Calu3 (cell line): ENCODE measurements around the gene PCDH9. TPM values are rescaled to one million over a fixed set of nuclear protein-coding genes. Genes with fewer than 3 reads are reported as not detected.

Experiments
- BruUV-seq: library from RNA; stranded (reverse); fragments of 400-500 nt; replicated peaks from 2 replicates; lab custom pipeline; 2021; lab: Mats Ljungman, UMichigan
- CTCF ChIA-PET: fragments of 300-600 bp; sonication (Branson Sonifier 250); formaldehyde crosslinking; loops from one replicate; lab custom pipeline; 2022; ENCODE audit warnings: antibody characterized with exemption; lab: Charles Lee
- DNase-seq: peaks from one replicate; pipeline ENCODE4 v3.0.0; 2022
- H3K27ac Mint-ChIP-seq: one replicate; pipeline ENCODE4 v1.8.0; 2022; ENCODE audit warnings: mixed read lengths; ENCODE audit not compliant: unreplicated experiment
- H3K27me3 Mint-ChIP-seq: one replicate; pipeline ENCODE4 v1.8.0; 2022; ENCODE audit warnings: mixed read lengths; ENCODE audit not compliant: unreplicated experiment
- H3K36me3 Mint-ChIP-seq: one replicate; pipeline ENCODE4 v1.8.0; 2022; ENCODE audit warnings: mild to moderate bottlenecking, moderate library complexity, mixed read lengths; ENCODE audit not compliant: insufficient read depth, unreplicated experiment
- H3K4me1 Mint-ChIP-seq: one replicate; pipeline ENCODE4 v1.8.0; 2022; ENCODE audit warnings: mild to moderate bottlenecking, low read depth, mixed read lengths; ENCODE audit not compliant: unreplicated experiment
- H3K4me3 Mint-ChIP-seq: one replicate; pipeline ENCODE4 v1.8.0; 2022; ENCODE audit warnings: mild to moderate bottlenecking, low read depth, moderate library complexity, mixed read lengths; ENCODE audit not compliant: unreplicated experiment
- H3K9me3 Mint-ChIP-seq: one replicate; pipeline ENCODE4 v1.8.0; 2022; ENCODE audit warnings: low read depth, mixed read lengths; ENCODE audit not compliant: unreplicated experiment
- CTCF ChIP-seq: fragments of 200-600 bp; IDR thresholded peaks from one replicate; pipeline ENCODE4 v1.8.0; 2022; ENCODE audit warnings: antibody characterized with exemption; ENCODE audit not compliant: unreplicated experiment
- intact Hi-C: fragments of 100-400 bp; cut with micrococcal nuclease; formaldehyde crosslinking; loops from one replicate; pipeline ENCODE4 v1.10.0; 2022; ENCODE audit not compliant: unreplicated experiment
- total RNA-seq: library from RNA; stranded (reverse); gene quantifications from 2 replicates; pipeline ENCODE4 v1.2.3, GENCODE V29; 2022

PCDH9 gene
- total RNA-seq, 1 experiment from 2014 or later = 1.3 TPM

GRCh38 chr13:67095621-67096020, 134.5 kb downstream of the PCDH9 start:
- no peak for TF ChIP-seq CTCF
- H3K36me3 Mint-ChIP-seq = no peaks in the 10 kb centered on the region
- H3K27ac Mint-ChIP-seq = no peak overlapping the region
- H3K9me3 Mint-ChIP-seq = no peaks in the 10 kb centered on the region
- no peak overlapping the region for H3K4me3 Mint-ChIP-seq
- no peaks in the 10 kb centered on the region for H3K27me3 Mint-ChIP-seq
- intact Hi-C loops = no loop called here
- DNase-seq = no peak
- no peaks in the 10 kb centered on the region for H3K4me1 Mint-ChIP-seq
- CTCF ChIA-PET = no interaction called here
- no TSS peak for BruUV-seq

GRCh38 chr13:67094952-67095351, 135.2 kb downstream of the PCDH9 start:
- no peak for TF ChIP-seq CTCF
- no peak for DNase-seq
- BruUV-seq = no TSS peak
- intact Hi-C loops = no loop called here
- Mint-ChIP-seq H3K4me1 (no peaks in the 10 kb centered on the region), H3K27me3 (no peaks in the 10 kb centered on the region), H3K36me3 (no peaks in the 10 kb centered on the region), H3K27ac (no peak overlapping the region), H3K9me3 (no peaks in the 10 kb centered on the region), H3K4me3 (no peak overlapping the region)
- CTCF ChIA-PET = no interaction called here

- no peaks in the 10 kb centered on the region for H3K4me1 Mint-ChIP-seq
- no peak overlapping the region for H3K4me3 Mint-ChIP-seq
- intact Hi-C loops = no loop called here
- H3K36me3 Mint-ChIP-seq = no peaks in the 10 kb centered on the region
- CTCF ChIA-PET = no interaction called here
- no peak for TF ChIP-seq CTCF
- H3K9me3 Mint-ChIP-seq = no peaks in the 10 kb centered on the region
- BruUV-seq = no TSS peak
- no peaks in the 10 kb centered on the region for H3K27me3 Mint-ChIP-seq
- H3K27ac Mint-ChIP-seq = no peak overlapping the region
- DNase-seq = no peak
Observed at GRCh38 chr13:67094078-67094477, 136.1 kb downstream of the PCDH9 start.

- CTCF ChIA-PET = no interaction called here
- H3K9me3 Mint-ChIP-seq = no peaks in the 10 kb centered on the region
- BruUV-seq = no TSS peak
- no peak overlapping the region for H3K4me3 Mint-ChIP-seq
- no peaks in the 10 kb centered on the region for H3K27me3 Mint-ChIP-seq
- DNase-seq = no peak
- no peaks in the 10 kb centered on the region for H3K36me3 Mint-ChIP-seq
- intact Hi-C loops = no loop called here
- no peak overlapping the region for H3K27ac Mint-ChIP-seq
- no peaks in the 10 kb centered on the region for H3K4me1 Mint-ChIP-seq
- no peak for TF ChIP-seq CTCF
Observed at GRCh38 chr13:67091603-67092002, 138.5 kb downstream of the PCDH9 start.
